Measurements from ENCODE around the gene LRRC55.
"Not testable (repeated sequence)": the region's sequence is repeated elsewhere in the genome, so short reads cannot be mapped to it uniquely, and the experiment has no call there.

LRRC55 gene

DNA sequence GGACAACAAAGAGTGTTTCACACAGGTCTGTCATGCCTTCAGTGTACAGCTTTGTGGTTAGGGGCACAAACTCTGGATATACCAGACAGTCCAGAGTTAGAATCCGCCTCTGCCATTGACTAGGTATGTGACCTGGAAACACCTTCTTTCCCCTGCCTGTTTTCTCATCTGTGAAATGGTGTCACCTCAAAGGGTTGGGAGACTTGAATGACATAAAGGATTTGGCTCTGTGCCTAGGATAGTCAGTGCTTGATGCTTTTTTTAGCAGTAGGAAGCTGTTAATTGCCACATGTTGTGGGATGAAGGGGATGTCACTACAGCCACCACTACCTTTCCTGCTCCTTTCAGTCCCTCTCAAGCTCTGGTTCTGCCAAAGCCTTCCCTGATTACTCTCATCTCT is 17.4 kb upstream of the LRRC55 start:
- TF ChIP-seq, protein P1, sequence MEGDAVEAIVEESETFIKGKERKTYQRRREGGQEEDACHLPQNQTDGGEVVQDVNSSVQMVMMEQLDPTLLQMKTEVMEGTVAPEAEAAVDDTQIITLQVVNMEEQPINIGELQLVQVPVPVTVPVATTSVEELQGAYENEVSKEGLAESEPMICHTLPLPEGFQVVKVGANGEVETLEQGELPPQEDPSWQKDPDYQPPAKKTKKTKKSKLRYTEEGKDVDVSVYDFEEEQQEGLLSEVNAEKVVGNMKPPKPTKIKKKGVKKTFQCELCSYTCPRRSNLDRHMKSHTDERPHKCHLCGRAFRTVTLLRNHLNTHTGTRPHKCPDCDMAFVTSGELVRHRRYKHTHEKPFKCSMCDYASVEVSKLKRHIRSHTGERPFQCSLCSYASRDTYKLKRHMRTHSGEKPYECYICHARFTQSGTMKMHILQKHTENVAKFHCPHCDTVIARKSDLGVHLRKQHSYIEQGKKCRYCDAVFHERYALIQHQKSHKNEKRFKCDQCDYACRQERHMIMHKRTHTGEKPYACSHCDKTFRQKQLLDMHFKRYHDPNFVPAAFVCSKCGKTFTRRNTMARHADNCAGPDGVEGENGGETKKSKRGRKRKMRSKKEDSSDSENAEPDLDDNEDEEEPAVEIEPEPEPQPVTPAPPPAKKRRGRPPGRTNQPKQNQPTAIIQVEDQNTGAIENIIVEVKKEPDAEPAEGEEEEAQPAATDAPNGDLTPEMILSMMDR (IDR thresholded peaks at IDR 0.05; ENCODE audit: control insufficient read depth, insufficient read depth, low read depth, low read length, missing control alignments) = no peak
- no peak overlapping the region for H3K4me3 ChIP-seq (ENCODE audit: control insufficient read depth, low read depth, low read length)
- DNase-seq (ENCODE audit: low read depth) = no peak

DNA sequence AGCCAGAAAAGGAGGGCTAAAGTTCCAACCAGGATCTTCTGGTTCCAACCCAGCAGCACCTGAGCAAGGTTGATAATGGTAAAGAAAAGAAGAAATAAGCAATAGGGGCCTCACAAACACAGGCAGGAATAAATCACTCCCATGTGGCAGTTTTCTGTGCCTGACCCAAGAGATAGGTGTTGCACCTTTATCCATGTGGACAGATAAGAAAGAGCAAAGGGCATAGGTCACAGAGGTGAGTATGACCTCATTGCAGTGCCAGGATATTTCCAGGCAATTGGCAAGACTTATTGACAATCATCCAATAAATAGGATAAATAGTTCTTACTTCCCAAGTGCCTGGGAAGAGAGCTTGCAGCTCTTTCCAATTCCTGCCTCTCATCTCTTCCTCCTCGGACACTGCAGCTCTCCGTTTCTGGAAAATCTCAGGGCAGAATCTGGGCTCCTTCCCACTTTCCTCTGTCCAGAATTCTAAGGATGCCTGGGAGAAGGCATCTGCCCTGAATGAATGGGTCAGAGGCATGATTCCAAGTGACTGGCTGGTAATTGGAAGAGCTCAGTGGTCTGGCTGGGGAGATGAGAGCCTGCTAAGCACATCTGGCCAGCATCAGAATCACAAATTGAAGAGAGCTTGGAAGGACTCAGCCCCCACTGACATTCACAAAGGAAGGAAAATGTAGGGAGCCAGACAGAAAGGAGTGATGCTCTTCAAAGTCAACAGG is 14.5 kb upstream of the LRRC55 start:
- TF ChIP-seq, protein P1 (IDR thresholded peaks at IDR 0.05; ENCODE audit: control insufficient read depth, insufficient read depth, low read depth, low read length, missing control alignments) = no peak
- no peak overlapping the region for H3K4me3 ChIP-seq (ENCODE audit: control insufficient read depth, low read depth, low read length)
- no peak for DNase-seq (ENCODE audit: low read depth)

DNA sequence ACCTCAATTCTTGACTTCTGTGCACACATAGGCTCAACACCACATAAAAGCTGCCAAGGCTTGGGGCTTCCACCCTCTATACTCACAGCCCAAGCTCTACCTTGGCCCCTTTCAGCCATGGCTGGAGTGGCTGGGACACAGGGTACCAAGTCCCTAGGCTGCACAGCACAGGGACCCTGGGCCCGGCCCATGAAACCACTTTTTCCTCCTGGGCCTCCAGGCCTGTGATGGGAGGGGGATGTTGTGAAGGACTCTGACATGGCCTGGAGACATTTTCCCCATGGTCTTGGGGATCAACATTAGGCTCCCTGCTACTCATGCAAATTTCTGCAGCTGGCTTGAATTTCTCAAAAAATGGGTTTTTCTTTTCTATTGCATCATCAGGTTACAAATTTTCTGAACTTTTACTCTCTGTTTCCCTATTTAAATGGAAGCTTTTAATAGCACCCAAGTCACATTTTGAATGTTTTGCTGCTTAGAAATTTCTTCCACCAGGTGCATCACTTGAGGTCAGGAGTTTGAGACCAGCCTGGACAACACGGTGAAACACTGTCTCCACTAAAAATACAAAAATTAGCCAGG is 11.9 kb upstream of the LRRC55 start:
- not testable (repeated sequence) for DNase-seq (ENCODE audit: low read depth); H3K4me3 ChIP-seq (ENCODE audit: control insufficient read depth, low read depth, low read length)

DNA sequence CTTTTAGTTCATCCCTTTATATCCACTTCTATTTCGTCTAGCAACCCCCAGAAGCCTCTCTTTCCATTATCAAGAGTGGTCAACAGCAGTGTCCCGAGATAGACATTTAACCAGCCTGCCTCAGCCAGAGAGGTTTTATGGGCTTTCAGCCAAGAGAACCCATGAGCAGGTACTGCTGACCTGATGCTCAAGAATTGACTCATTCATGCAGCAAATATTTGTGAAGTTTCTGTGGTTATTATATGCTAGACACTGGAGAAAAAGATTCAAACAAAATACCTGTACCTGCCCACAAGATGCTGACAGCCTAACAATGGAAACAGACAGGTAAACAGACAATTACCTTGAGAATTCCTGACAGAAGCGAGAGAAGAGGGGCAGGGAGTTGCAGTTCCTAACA is 9.7 kb upstream of the LRRC55 start:
- TF ChIP-seq, protein P1 (IDR thresholded peaks at IDR 0.05; ENCODE audit: control insufficient read depth, insufficient read depth, low read depth, low read length, missing control alignments) = no peak
- DNase-seq (ENCODE audit: low read depth) = no peak

DNA sequence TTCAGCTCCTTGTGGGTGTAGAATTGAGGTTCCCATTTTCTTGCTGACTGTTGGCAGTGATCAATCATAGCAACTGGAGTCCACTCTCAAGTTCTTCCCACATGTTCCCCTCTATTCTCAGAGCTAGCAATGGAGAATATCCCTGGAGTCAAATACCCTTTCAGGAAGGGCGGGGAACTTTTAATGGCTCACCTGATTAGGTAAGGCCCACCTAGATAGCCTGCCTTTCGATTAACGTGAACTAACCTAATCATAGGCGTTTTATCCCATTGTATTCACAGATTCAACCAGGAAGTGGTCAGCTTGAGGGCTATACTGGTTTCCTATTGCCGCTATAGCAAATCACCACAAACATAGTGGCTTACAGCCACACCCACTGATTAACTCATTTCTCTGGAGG is 7.1 kb upstream of the LRRC55 start:
- no peak overlapping the region for H3K4me3 ChIP-seq (ENCODE audit: control insufficient read depth, low read depth, low read length)
- no peak for DNase-seq (ENCODE audit: low read depth)
- TF ChIP-seq, protein P1 (IDR thresholded peaks at IDR 0.05; ENCODE audit: control insufficient read depth, insufficient read depth, low read depth, low read length, missing control alignments) = no peak

More for the DNA sequence above, 9.7 kb upstream of the LRRC55 start:
- H3K4me3 ChIP-seq (ENCODE audit: control insufficient read depth, low read depth, low read length) = no peak overlapping the region

DNA sequence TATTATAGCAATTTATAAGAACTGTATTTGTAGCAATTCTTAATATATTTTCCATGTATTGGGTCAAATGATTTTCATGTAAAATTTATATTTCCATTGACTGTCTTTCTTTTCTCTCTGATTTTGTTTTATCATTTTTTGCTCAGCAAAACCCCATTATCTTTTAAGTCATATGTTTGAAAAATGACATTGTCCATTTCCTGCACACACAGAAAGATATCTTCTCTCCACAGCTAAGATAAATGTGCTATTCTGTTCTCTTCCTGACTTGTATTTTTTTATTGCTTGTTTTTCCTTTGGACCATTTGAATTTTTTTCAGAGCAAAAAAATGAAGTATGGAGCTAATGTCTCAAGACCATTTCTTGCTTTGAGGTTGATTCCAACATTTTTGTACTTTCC is 6.3 kb upstream of the LRRC55 start:
- DNase-seq (ENCODE audit: low read depth) = no peak
- TF ChIP-seq, protein P1 (IDR thresholded peaks at IDR 0.05; ENCODE audit: control insufficient read depth, insufficient read depth, low read depth, low read length, missing control alignments) = no peak
- H3K4me3 ChIP-seq (ENCODE audit: control insufficient read depth, low read depth, low read length) = no peak overlapping the region

DNA sequence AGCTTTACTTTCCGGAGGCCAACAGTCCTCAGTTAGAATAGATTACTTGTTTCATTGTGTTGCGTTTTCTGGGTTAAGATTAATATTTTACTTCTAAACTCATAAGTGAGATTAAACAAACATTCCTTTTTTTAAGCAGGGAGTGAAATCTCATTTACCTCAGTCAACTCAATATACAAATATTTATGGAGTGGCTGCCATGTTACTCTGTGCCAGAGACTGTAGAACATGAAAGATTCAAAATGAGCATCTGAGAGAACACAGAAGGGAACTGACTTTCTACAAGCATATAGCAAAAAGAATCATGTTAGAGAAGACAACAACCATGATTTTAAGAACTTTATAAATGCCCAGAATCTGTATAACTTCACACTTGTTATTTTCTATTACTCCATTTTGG is 3.4 kb upstream of the LRRC55 start:
- TF ChIP-seq, protein P1 (IDR thresholded peaks at IDR 0.05; ENCODE audit: control insufficient read depth, insufficient read depth, low read depth, low read length, missing control alignments) = no peak
- no peak for DNase-seq (ENCODE audit: low read depth)

More for the DNA sequence above, 3.4 kb upstream of the LRRC55 start:
- H3K4me3 ChIP-seq (ENCODE audit: control insufficient read depth, low read depth, low read length) = no peak overlapping the region
